Activated T-cell treated with anti-CD3 and anti-CD28 coated beads, Interleukin-2, amount 50 U/mL, for 24 hours (primary cell): ENCODE data around the gene SLC31A2.
"Not testable (repeated sequence)": the region's sequence is repeated elsewhere in the genome, so short reads cannot be mapped to it uniquely, and the experiment has no call there.

ENCODE experiments used
- DNase-seq: peaks from one replicate; pipeline ENCODE4 v3.0.0-alpha.2; 2020
- H3K27ac Mint-ChIP-seq: 2 replicates; pipeline ENCODE4 v1.8.0; 2020; ENCODE audit warnings: mild to moderate bottlenecking, mixed read lengths
- H3K27me3 Mint-ChIP-seq: 2 replicates; pipeline ENCODE4 v1.8.0; 2020; ENCODE audit warnings: mixed read lengths
- H3K36me3 Mint-ChIP-seq: 2 replicates; pipeline ENCODE4 v1.8.0; 2020; ENCODE audit warnings: low read depth, mixed read lengths
- H3K4me1 Mint-ChIP-seq: 2 replicates; pipeline ENCODE4 v1.8.0; 2020; ENCODE audit warnings: low read depth, mixed read lengths
- H3K4me3 Mint-ChIP-seq: 2 replicates; pipeline ENCODE4 v1.8.0; 2020; ENCODE audit warnings: mild to moderate bottlenecking, moderate library complexity, mixed read lengths
- H3K9me3 Mint-ChIP-seq: 2 replicates; pipeline ENCODE4 v1.8.0; 2020; ENCODE audit warnings: mixed read lengths

The SLC31A2 gene, protein sequence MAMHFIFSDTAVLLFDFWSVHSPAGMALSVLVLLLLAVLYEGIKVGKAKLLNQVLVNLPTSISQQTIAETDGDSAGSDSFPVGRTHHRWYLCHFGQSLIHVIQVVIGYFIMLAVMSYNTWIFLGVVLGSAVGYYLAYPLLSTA

DNA sequence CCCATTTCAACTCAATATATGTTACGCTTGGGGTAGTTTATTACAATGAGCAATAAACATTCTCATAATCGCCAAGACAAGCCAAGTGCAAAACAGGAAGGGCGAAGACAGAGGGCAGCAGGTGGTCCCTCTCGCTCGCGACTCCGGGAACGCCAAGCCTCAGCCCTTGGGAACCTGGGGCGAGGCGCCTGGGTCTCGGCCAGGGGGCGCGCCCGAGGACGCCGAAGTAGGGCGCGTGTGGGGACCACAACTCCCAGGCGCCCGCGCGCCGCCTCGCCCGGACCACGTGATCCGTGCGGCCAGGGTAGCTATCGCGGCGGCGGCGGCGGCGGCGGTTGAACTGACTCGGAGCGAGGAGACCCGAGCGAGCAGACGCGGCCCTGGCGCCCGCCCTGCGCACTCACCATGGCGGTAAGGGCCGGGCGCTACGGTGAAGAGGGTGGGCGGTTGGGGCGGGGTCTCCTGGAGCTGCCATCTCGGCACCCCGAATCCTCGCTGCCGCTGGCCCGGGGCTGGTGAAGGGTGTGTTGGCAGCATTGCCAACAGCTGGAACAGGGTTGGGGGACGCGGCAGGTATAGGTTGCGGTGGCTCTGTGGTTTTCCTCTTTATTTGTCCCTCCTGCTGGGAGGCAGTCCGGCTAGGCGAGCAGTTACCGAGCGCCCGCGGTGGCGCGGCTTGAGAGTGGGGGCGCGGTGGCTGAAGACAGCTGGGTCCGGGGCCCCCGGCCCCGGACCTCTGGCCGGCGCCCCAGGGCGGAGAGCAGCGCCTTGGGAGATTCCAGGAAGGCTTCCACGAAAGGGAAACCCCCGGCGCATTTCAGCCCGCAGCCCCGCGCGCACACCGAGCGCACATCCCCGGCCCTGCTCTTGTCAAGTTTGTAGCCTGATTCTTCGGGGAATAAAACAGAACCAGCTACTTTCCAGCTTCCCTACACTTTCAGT, at the start of gene SLC31A2:
TSS of gene SLC31A2 (plus strand) at position 338 of the 942 bp plus-strand sequence. CDS start at position 406, 68 bp downstream.
- Mint-ChIP-seq H3K4me3 (peak within 1 kb of the TSS; percentile 82), H3K27me3 (no peaks in the 10 kb centered on the region), H3K9me3 (no peaks in the 10 kb centered on the region), H3K36me3 (no peaks in the 10 kb centered on the region), H3K4me1 (peaks cover 26% of the 10 kb centered on the region), H3K27ac (peak within 1 kb of the TSS; percentile 81)
- peak; percentile 92 for DNase-seq

DNA sequence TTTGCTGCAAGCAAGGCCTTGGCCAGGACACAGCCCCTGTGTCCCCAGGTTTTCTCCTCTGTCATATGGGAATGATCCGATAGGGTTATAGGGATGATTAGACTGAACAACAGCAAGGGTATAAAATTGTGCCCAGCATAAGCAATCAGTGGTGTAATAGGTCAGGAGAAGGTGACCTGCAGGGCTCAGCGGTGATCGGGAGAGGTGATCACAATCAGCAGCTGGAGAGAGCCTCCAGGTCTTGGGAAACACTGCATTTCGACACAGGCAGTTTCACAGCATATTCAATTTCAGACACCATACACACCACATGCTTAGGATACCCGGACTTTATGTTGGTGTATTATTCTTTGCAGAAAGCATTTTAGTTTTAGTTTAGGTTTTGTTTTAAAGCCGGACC, 45.5 kb upstream of the SLC31A2 start:
- H3K27ac Mint-ChIP-seq, H3K27me3 Mint-ChIP-seq, DNase-seq: not testable (repeated sequence)

GRCh38 chr9:113111065-113111951, 39.5 kb upstream of the SLC31A2 start:
- H3K27me3 Mint-ChIP-seq, H3K4me1 Mint-ChIP-seq, H3K27ac Mint-ChIP-seq, H3K36me3 Mint-ChIP-seq, H3K9me3 Mint-ChIP-seq, H3K4me3 Mint-ChIP-seq: not testable (repeated sequence)
- peak; percentile 39 for DNase-seq

More for the DNA sequence above, 45.5 kb upstream of the SLC31A2 start:
- H3K4me1 Mint-ChIP-seq, H3K36me3 Mint-ChIP-seq, H3K4me3 Mint-ChIP-seq, H3K9me3 Mint-ChIP-seq: not testable (repeated sequence)

GRCh38 chr9:113112706-113113510, 37.9 kb upstream of the SLC31A2 start:
- H3K4me3 Mint-ChIP-seq: not testable (repeated sequence)

DNA sequence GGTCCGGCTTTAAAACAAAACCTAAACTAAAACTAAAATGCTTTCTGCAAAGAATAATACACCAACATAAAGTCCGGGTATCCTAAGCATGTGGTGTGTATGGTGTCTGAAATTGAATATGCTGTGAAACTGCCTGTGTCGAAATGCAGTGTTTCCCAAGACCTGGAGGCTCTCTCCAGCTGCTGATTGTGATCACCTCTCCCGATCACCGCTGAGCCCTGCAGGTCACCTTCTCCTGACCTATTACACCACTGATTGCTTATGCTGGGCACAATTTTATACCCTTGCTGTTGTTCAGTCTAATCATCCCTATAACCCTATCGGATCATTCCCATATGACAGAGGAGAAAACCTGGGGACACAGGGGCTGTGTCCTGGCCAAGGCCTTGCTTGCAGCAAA, 32.0 kb upstream of the SLC31A2 start:
- H3K27me3 Mint-ChIP-seq, H3K36me3 Mint-ChIP-seq, H3K27ac Mint-ChIP-seq, DNase-seq, H3K4me1 Mint-ChIP-seq, H3K4me3 Mint-ChIP-seq, H3K9me3 Mint-ChIP-seq: not testable (repeated sequence)

More at GRCh38 chr9:113112706-113113510, 37.9 kb upstream of the SLC31A2 start:
- H3K9me3 Mint-ChIP-seq, H3K27ac Mint-ChIP-seq, H3K4me1 Mint-ChIP-seq, H3K27me3 Mint-ChIP-seq, H3K36me3 Mint-ChIP-seq, DNase-seq: not testable (repeated sequence)

DNA sequence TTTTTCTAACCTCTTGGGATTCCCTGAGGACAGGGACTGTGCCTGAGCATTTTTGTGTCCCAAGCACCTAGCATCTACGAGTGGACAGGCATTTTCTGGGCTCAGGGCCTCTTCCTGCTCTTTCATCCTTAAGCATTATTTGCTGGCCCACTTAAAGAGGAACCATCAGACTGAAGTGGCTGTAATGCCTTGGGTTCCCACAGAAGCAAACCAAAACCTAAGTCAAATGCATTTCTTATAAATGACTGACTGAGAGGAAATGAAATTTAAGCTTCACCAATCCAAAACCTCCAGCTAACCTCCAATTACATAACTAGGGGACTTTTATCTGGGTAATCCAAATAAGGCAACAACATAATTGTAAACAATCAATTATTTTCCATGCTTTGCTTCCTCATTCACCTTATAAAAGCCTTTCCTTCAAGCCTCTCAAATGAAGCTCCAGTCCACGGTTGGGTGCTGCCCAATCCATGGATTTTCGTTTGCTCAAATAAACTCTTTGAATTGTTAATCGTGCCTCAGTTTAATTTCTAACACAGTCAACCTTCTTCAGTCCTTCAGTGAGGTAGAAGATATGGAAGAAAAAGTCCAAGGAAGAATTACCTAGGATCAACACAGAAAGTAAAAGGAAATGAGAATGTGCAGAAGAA, 25.3 kb upstream of the SLC31A2 start:
- H3K4me1 Mint-ChIP-seq: no peaks in the 10 kb centered on the region
- no peaks in the 10 kb centered on the region for H3K36me3 Mint-ChIP-seq
- H3K27ac Mint-ChIP-seq: no peak overlapping the region
- H3K27me3 Mint-ChIP-seq: peaks cover 24% of the 10 kb centered on the region
- H3K9me3 Mint-ChIP-seq: no peaks in the 10 kb centered on the region
- H3K4me3 Mint-ChIP-seq: no peak overlapping the region
- no peak for DNase-seq

DNA sequence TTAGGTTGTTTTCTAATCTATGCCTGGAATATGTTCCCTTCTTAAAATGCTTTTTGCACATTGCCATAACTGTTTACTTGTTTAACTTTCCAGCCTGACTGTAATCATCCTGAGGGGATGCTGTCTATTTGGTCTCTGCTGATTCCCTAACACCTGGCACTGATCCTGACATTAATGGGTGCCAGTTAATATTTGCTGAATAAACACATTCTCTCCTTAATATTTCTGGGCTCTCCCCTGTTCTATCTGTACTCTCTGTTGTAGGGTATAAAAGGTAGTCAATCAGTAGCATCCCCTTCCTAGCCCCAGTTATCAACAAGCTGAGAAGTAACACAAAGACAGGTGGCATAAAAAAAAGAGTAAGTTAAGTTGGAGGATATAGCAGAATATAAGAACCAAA, 21.3 kb upstream of the SLC31A2 start:
- no peak for DNase-seq
- peaks cover 42% of the 10 kb centered on the region for H3K27me3 Mint-ChIP-seq
- no peak overlapping the region for H3K27ac Mint-ChIP-seq
- H3K9me3 Mint-ChIP-seq: no peaks in the 10 kb centered on the region
- no peaks in the 10 kb centered on the region for H3K4me1 Mint-ChIP-seq
- H3K36me3 Mint-ChIP-seq: no peaks in the 10 kb centered on the region
- H3K4me3 Mint-ChIP-seq: no peak overlapping the region

GRCh38 chr9:113129884-113130283, 20.9 kb upstream of the SLC31A2 start:
- Mint-ChIP-seq H3K36me3 (no peaks in the 10 kb centered on the region), H3K4me1 (no peaks in the 10 kb centered on the region), H3K9me3 (no peaks in the 10 kb centered on the region), H3K27ac (no peak overlapping the region), H3K27me3 (peaks cover 42% of the 10 kb centered on the region), H3K4me3 (no peak overlapping the region)
- DNase-seq: no peak

DNA sequence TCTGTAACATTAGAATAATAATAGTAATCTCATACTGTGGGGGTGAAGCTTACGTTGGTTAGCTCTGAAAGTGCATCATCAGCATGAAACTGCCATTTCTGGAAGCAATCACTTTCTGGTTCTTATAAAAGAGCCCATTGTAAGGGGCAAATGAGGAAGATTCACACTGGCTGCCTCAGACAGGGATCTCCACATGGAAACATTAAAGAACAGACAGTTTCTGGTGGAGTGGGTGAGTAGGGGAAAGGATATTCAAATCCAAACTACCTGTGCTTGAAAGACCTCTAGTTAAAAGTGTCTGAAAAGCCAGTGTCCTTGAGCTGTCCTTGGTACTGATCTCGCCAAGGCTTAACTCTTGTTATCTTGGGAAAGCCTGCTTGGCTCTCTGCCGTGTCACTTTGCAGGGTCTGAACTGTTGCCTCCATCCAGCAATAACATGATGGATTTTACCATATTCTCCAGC, 19.1 kb upstream of the SLC31A2 start:
- no peak for DNase-seq
- peaks cover 36% of the 10 kb centered on the region for H3K27me3 Mint-ChIP-seq
- no peaks in the 10 kb centered on the region for H3K4me1 Mint-ChIP-seq
- H3K27ac Mint-ChIP-seq: no peak overlapping the region
- H3K4me3 Mint-ChIP-seq: no peak overlapping the region
- no peaks in the 10 kb centered on the region for H3K36me3 Mint-ChIP-seq
- no peaks in the 10 kb centered on the region for H3K9me3 Mint-ChIP-seq

- Mint-ChIP-seq H3K4me1 (no peaks in the 10 kb centered on the region), H3K36me3 (no peaks in the 10 kb centered on the region), H3K4me3 (no peak overlapping the region), H3K9me3 (peaks cover 8% of the 10 kb centered on the region), H3K27ac (no peak overlapping the region), H3K27me3 (peaks cover 10% of the 10 kb centered on the region)
- DNase-seq: no peak
These were observed 13.3 kb upstream of the SLC31A2 start for GRCh38 chr9:113137196-113138168.

DNA sequence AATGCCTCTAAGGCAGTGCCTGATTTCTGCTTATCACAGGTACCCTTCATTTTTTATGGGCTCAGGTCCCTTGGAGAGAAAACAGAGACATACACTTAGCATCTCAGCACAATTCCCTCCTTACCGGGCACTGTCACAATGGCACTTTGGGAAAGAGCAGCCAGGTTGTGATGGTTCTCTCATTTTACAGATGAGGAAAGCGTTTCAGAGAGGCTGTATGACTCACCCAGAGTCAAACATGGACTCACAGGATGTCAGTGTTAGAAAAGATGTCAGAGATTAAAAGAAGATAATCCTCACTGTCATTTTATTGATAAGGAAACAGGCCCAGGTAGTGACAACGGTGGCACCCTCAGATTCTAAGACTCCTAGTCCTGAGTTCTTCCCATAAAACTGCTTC, 12.0 kb upstream of the SLC31A2 start:
- H3K4me3 Mint-ChIP-seq: no peak overlapping the region
- DNase-seq: no peak
- no peaks in the 10 kb centered on the region for H3K36me3 Mint-ChIP-seq
- H3K4me1 Mint-ChIP-seq: no peaks in the 10 kb centered on the region
- peaks cover 15% of the 10 kb centered on the region for H3K27me3 Mint-ChIP-seq
- H3K9me3 Mint-ChIP-seq: peaks cover 8% of the 10 kb centered on the region
- H3K27ac Mint-ChIP-seq: no peak overlapping the region

- Mint-ChIP-seq H3K4me3 (no peak overlapping the region), H3K36me3 (no peaks in the 10 kb centered on the region), H3K9me3 (peaks cover 8% of the 10 kb centered on the region), H3K4me1 (no peaks in the 10 kb centered on the region), H3K27ac (no peak overlapping the region), H3K27me3 (peaks cover 16% of the 10 kb centered on the region)
- DNase-seq: no peak
These were observed 11.5 kb upstream of the SLC31A2 start for GRCh38 chr9:113139225-113139829.
